Omental fat pad (tissue), 4 donors: Measurements from ENCODE around the gene NRAP. TPM values are rescaled to one million over a fixed set of nuclear protein-coding genes. Genes with fewer than 3 reads are reported as not detected.

Experiments
- ATAC-seq: fragments of 150-250 bp; one replicate; pipeline ENCODE4 v1.9.1; 2016; ENCODE audit warnings: mild to moderate bottlenecking, moderate library complexity; ENCODE audit not compliant: low FRiP score
- DNase-seq: peaks from one replicate; pipeline ENCODE4 v3.0.0-alpha.2; 2019; ENCODE audit warnings: low spot score
- CTCF ChIP-seq, 3 donors: fragments of 450-650 bp; IDR thresholded peaks; one replicate each; pipeline ENCODE4 v1.5.1; 2016 to 2017; ENCODE audit warnings: antibody characterized with exemption in 3 of 3, mild to moderate bottlenecking in 3 of 3, moderate library complexity in 2 of 3
- total RNA-seq, 4 donors: library from RNA; depleted of rRNA; stranded (reverse); fragments of >200 nt; gene quantifications; one replicate each; pipeline ENCODE4 v1.1.0, GENCODE V29; 2016

Gene NRAP
- total RNA-seq, 4 donors from 2014 or later = not detected

GRCh38 chr10:113651898-113652297 lies 11.9 kb downstream of the NRAP start:
- DNase-seq = no peak
- TF ChIP-seq CTCF (IDR thresholded peaks at IDR 0.05) = no peak
- ATAC-seq = no peak

GRCh38 chr10:113651021-113651420 lies 12.8 kb downstream of the NRAP start:
- no peak for ATAC-seq
- TF ChIP-seq CTCF (IDR thresholded peaks at IDR 0.05) = no peak
- no peak for DNase-seq

- no peak for ATAC-seq
- no peak for DNase-seq
- TF ChIP-seq CTCF (IDR thresholded peaks at IDR 0.05) = no peak
Observed at GRCh38 chr10:113650172-113650571, 13.7 kb downstream of the NRAP start.

- no peak for ATAC-seq
- DNase-seq = no peak
- no peak for TF ChIP-seq CTCF (IDR thresholded peaks at IDR 0.05)
Observed at GRCh38 chr10:113648478-113648877, 15.4 kb downstream of the NRAP start.

GRCh38 chr10:113647812-113648211 lies 16.0 kb downstream of the NRAP start:
- TF ChIP-seq CTCF (IDR thresholded peaks at IDR 0.05) = no peak
- ATAC-seq (no peak), DNase-seq (no peak)

- DNase-seq = no peak
- peak; percentile 81 for ATAC-seq
- TF ChIP-seq CTCF (IDR thresholded peaks at IDR 0.05) = no peak
Observed at GRCh38 chr10:113646336-113647201, 17.3 kb downstream of the NRAP start.
